HEK293 (cell line): Measurements from ENCODE around the gene HIF1A.

Experiments used
- CTCF ChIA-PET: fragments of 350-600 bp; formaldehyde crosslinking; extraction: SDS; loops from one replicate; lab custom pipeline; 2021; ENCODE audit warnings: antibody characterized with exemption; lab: Yijun Ruan, JAX
- POLR2A ChIA-PET: fragments of 300-600 bp; formaldehyde crosslinking; extraction: SDS; loops from one replicate; lab custom pipeline; 2020; ENCODE audit warnings: antibody characterized with exemption, inconsistent platforms; lab: Yijun Ruan, JAX
- H3K27ac ChIP-seq: fragments of 200-500 bp; sonication (Bioruptor generic); 2 replicates; pipeline ENCODE4 v1.5.1; 2014; ENCODE audit warnings: low read depth, low read length, control low read depth, inconsistent platforms; ENCODE audit errors: extremely low read depth
- H3K36me3 ChIP-seq, 2 experiments: fragments of 200-500 bp in 1 of 2; sonication (Bioruptor generic) in 1 of 2; 1 replicate in 1 of 2; 2 replicates in 1 of 2; pipeline ENCODE4 v1.5.1; 2014 to 2017; ENCODE audit warnings: inconsistent platforms in 2 of 2, low read length in 2 of 2; ENCODE audit not compliant: control insufficient read depth in 2 of 2, insufficient read depth in 1 of 2
- H3K4me1 ChIP-seq: fragments of 200-500 bp; sonication (Bioruptor generic); 2 replicates; pipeline ENCODE4 v1.5.1; 2014; ENCODE audit warnings: mild to moderate bottlenecking, low read length, inconsistent platforms; ENCODE audit not compliant: control insufficient read depth, insufficient read depth
- H3K4me3 ChIP-seq: 2 replicates; pipeline ENCODE4 v1.5.1; 2011; ENCODE audit warnings: low read depth, mild to moderate bottlenecking, control low read depth, low read length, moderate library complexity
- H3K9me3 ChIP-seq: fragments of 200-500 bp; sonication (Bioruptor generic); 2 replicates; pipeline ENCODE4 v1.5.1; 2014; ENCODE audit warnings: low read depth, low read length, inconsistent platforms; ENCODE audit not compliant: control insufficient read depth, insufficient read depth
- KLF7 ChIP-seq: fragments of 450-650 bp; formaldehyde crosslinking; IDR thresholded peaks from 2 replicates; pipeline ENCODE4 v1.5.1; 2016; ENCODE audit warnings: missing biosample characterization, missing genetic modification characterization, borderline replicate concordance
- SETDB1 ChIP-seq: IDR thresholded peaks from one replicate; pipeline ENCODE4 v1.6.1; 2017; ENCODE audit warnings: mild to moderate bottlenecking, low read length, moderate library complexity, mixed read lengths; ENCODE audit not compliant: insufficient read length
- TCF7L2 ChIP-seq: IDR thresholded peaks from 2 replicates; pipeline ENCODE4 v1.6.1; 2011; ENCODE audit warnings: low read depth, mild to moderate bottlenecking, inconsistent platforms, low read length, moderate library complexity, borderline replicate concordance
- YY2 ChIP-seq: fragments of 450-650 bp; formaldehyde crosslinking; IDR thresholded peaks from 2 replicates; pipeline ENCODE4 v1.5.1; 2016; ENCODE audit warnings: missing biosample characterization, missing genetic modification characterization
- ZBTB48 ChIP-seq: fragments of 450-650 bp; formaldehyde crosslinking; IDR thresholded peaks from 2 replicates; pipeline ENCODE4 v1.5.1; 2016; ENCODE audit warnings: missing biosample characterization, missing genetic modification characterization
- ZFHX2 ChIP-seq: fragments of 450-650 bp; formaldehyde crosslinking; conservative IDR thresholded peaks from 2 replicates; pipeline ENCODE4 v1.5.1; 2016; ENCODE audit warnings: missing biosample characterization, missing genetic modification characterization
- ZFP37 ChIP-seq: fragments of 450-650 bp; formaldehyde crosslinking; IDR thresholded peaks from 2 replicates; pipeline ENCODE4 v1.5.1; 2016; ENCODE audit warnings: missing biosample characterization, missing genetic modification characterization
- ZNF175 ChIP-seq: fragments of 450-650 bp; formaldehyde crosslinking; IDR thresholded peaks from 2 replicates; pipeline ENCODE4 v1.5.1; 2016; ENCODE audit warnings: missing biosample characterization, missing genetic modification characterization
- ZNF24 ChIP-seq: fragments of 450-650 bp; formaldehyde crosslinking; IDR thresholded peaks from 2 replicates; pipeline ENCODE4 v1.5.1; 2016; ENCODE audit warnings: missing biosample characterization, missing genetic modification characterization
- ZNF404 ChIP-seq: fragments of 450-650 bp; formaldehyde crosslinking; IDR thresholded peaks from 2 replicates; pipeline ENCODE4 v1.5.1; 2017; ENCODE audit warnings: missing biosample characterization, missing genetic modification characterization
- ZNF473 ChIP-seq: fragments of 450-650 bp; formaldehyde crosslinking; IDR thresholded peaks from 2 replicates; pipeline ENCODE4 v1.5.1; 2017; ENCODE audit warnings: missing biosample characterization, missing genetic modification characterization
- ZNF529 ChIP-seq: fragments of 450-650 bp; formaldehyde crosslinking; IDR thresholded peaks from 2 replicates; pipeline ENCODE4 v1.5.1; 2017; ENCODE audit warnings: missing genetic modification characterization, missing biosample characterization; ENCODE audit not compliant: insufficient replicate concordance
- ZNF548 ChIP-seq: fragments of 450-650 bp; formaldehyde crosslinking; IDR thresholded peaks from 2 replicates; pipeline ENCODE4 v1.5.1; 2016; ENCODE audit warnings: missing biosample characterization, missing genetic modification characterization
- ZNF610 ChIP-seq: fragments of 450-650 bp; formaldehyde crosslinking; IDR thresholded peaks from 2 replicates; pipeline ENCODE4 v1.5.1; 2016; ENCODE audit warnings: missing biosample characterization, missing genetic modification characterization, borderline replicate concordance
- ZNF626 ChIP-seq: fragments of 450-650 bp; sonication (Bioruptor Pico); formaldehyde crosslinking; IDR thresholded peaks from 2 replicates; pipeline ENCODE4 v1.5.1; 2018; ENCODE audit warnings: missing biosample characterization, missing genetic modification characterization, inconsistent platforms
- ZNF707 ChIP-seq: fragments of 450-650 bp; formaldehyde crosslinking; IDR thresholded peaks from 2 replicates; pipeline ENCODE4 v1.5.1; 2016; ENCODE audit warnings: missing biosample characterization, missing genetic modification characterization
- ZNF792 ChIP-seq: fragments of 450-650 bp; formaldehyde crosslinking; IDR thresholded peaks from 2 replicates; pipeline ENCODE4 v1.5.1; 2016; ENCODE audit warnings: missing biosample characterization, missing genetic modification characterization
- TF ChIP-seq, protein P1 (sequence below): fragments of 450-650 bp; formaldehyde crosslinking; IDR thresholded peaks from 2 replicates; pipeline ENCODE4 v1.5.1; 2017; ENCODE audit warnings: missing biosample characterization, missing genetic modification characterization
- TF ChIP-seq, protein P2 (sequence below): fragments of 450-650 bp; formaldehyde crosslinking; IDR thresholded peaks from 2 replicates; pipeline ENCODE4 v1.5.1; 2016; ENCODE audit warnings: missing biosample characterization, missing genetic modification characterization
- TF ChIP-seq, protein P3 (sequence below): fragments of 450-650 bp; formaldehyde crosslinking; IDR thresholded peaks from 2 replicates; pipeline ENCODE4 v1.5.1; 2016; ENCODE audit warnings: missing biosample characterization, missing genetic modification characterization
- TF ChIP-seq, protein P4 (sequence below): fragments of 450-650 bp; formaldehyde crosslinking; conservative IDR thresholded peaks from 2 replicates; pipeline ENCODE4 v1.5.1; 2016; ENCODE audit warnings: low read depth, missing biosample characterization, missing genetic modification characterization
- TF ChIP-seq, protein P5 (sequence below): fragments of 450-650 bp; formaldehyde crosslinking; IDR thresholded peaks from 2 replicates; pipeline ENCODE4 v1.5.1; 2016; ENCODE audit warnings: missing biosample characterization, missing genetic modification characterization

HIF1A gene

DNA sequence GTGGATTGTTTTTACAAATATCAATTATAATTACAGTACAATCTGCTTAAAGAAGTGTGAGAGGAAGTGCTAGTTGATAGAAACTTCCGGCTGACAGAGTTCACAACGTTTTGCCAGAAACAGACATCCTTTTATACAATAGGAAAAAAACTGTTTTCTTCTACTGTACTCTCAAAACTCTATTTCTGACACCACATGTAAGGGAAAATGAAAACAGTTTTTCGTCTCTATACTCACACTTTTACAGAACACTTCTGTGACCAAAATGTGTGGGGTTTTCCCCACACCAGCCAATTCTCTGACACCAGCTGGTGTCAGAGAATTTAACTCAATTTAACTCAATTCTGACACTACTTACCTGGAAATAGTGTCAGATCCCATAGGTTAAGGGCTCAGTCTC is 24.2 kb upstream of the HIF1A start:
- no peak for TF ChIP-seq ZBTB48 (tag by site-specific recombination)
- TF ChIP-seq ZFHX2 (tag by site-specific recombination): no peak
- TF ChIP-seq ZNF707 (tag by site-specific recombination): no peak
- no peak for TF ChIP-seq SETDB1
- TF ChIP-seq, protein P1, sequence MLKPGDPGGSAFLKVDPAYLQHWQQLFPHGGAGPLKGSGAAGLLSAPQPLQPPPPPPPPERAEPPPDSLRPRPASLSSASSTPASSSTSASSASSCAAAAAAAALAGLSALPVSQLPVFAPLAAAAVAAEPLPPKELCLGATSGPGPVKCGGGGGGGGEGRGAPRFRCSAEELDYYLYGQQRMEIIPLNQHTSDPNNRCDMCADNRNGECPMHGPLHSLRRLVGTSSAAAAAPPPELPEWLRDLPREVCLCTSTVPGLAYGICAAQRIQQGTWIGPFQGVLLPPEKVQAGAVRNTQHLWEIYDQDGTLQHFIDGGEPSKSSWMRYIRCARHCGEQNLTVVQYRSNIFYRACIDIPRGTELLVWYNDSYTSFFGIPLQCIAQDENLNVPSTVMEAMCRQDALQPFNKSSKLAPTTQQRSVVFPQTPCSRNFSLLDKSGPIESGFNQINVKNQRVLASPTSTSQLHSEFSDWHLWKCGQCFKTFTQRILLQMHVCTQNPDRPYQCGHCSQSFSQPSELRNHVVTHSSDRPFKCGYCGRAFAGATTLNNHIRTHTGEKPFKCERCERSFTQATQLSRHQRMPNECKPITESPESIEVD (tag by site-specific recombination): no peak
- TF ChIP-seq, protein P2, sequence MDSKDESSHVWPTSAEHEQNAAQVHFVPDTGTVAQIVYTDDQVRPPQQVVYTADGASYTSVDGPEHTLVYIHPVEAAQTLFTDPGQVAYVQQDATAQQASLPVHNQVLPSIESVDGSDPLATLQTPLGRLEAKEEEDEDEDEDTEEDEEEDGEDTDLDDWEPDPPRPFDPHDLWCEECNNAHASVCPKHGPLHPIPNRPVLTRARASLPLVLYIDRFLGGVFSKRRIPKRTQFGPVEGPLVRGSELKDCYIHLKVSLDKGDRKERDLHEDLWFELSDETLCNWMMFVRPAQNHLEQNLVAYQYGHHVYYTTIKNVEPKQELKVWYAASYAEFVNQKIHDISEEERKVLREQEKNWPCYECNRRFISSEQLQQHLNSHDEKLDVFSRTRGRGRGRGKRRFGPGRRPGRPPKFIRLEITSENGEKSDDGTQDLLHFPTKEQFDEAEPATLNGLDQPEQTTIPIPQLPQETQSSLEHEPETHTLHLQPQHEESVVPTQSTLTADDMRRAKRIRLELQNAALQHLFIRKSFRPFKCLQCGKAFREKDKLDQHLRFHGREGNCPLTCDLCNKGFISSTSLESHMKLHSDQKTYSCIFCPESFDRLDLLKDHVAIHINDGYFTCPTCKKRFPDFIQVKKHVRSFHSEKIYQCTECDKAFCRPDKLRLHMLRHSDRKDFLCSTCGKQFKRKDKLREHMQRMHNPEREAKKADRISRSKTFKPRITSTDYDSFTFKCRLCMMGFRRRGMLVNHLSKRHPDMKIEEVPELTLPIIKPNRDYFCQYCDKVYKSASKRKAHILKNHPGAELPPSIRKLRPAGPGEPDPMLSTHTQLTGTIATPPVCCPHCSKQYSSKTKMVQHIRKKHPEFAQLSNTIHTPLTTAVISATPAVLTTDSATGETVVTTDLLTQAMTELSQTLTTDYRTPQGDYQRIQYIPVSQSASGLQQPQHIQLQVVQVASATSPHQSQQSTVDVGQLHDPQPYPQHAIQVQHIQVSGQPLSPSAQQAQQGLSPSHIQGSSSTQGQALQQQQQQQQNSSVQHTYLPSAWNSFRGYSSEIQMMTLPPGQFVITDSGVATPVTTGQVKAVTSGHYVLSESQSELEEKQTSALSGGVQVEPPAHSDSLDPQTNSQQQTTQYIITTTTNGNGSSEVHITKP (tag by site-specific recombination): no peak
- TF ChIP-seq KLF7: no peak
- TF ChIP-seq ZNF24 (tag by site-specific recombination): no peak
- TF ChIP-seq ZNF473 (tag by site-specific recombination): no peak
- TF ChIP-seq ZNF529: no peak
- no peak for TF ChIP-seq ZNF404 (tag by site-specific recombination)
- TF ChIP-seq ZFP37: no peak
- Histone ChIP-seq H3K9me3 (no peaks in the 10 kb centered on the region), H3K36me3 (no peaks in the 10 kb centered on the region), H3K4me1 (no peaks in the 10 kb centered on the region), H3K27ac (no peak overlapping the region), H3K4me3 (no peak overlapping the region)
- ChIA-PET CTCF (no interaction called here), POLR2A (no interaction called here)

DNA sequence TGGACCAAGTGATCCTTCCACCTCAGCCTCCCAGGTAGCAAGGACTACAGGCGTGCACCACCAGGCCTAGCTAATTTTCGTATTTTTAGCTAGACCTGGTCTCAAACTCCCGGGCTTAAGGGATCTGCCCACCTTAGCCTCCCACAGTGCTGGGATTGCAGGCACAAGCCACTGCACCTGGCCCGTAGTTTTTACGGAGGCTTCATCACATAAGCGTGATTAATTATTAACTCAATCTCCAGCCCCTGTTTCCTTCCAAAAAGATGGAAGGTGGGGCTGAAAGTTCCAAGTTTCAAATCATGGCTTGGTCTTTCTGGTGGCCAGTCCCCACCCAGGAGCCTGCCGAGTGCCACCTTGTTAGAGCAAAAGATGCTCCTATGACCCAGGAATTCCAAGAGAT is 22.5 kb upstream of the HIF1A start:
- POLR2A ChIA-PET: no interaction called here
- no peak overlapping the region for H3K27ac ChIP-seq
- H3K36me3 ChIP-seq: no peaks in the 10 kb centered on the region
- no peaks in the 10 kb centered on the region for H3K4me1 ChIP-seq
- CTCF ChIA-PET: interaction anchor here (0.6 kb wide), 1 partner anchor 21 kb away, joined by 3 read pairs; no protein-coding TSS in a partner anchor
- H3K4me3 ChIP-seq: no peak overlapping the region
- H3K9me3 ChIP-seq: no peaks in the 10 kb centered on the region
- TF ChIP-seq, protein P3, sequence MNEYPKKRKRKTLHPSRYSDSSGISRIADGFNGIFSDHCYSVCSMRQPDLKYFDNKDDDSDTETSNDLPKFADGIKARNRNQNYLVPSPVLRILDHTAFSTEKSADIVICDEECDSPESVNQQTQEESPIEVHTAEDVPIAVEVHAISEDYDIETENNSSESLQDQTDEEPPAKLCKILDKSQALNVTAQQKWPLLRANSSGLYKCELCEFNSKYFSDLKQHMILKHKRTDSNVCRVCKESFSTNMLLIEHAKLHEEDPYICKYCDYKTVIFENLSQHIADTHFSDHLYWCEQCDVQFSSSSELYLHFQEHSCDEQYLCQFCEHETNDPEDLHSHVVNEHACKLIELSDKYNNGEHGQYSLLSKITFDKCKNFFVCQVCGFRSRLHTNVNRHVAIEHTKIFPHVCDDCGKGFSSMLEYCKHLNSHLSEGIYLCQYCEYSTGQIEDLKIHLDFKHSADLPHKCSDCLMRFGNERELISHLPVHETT (tag by site-specific recombination): no peak
- no peak for TF ChIP-seq ZNF548 (tag by site-specific recombination)
- TF ChIP-seq ZNF626 (tag by site-specific recombination): no peak
- no peak for TF ChIP-seq ZNF792 (tag by site-specific recombination)
- no peak for TF ChIP-seq TCF7L2
- TF ChIP-seq ZNF175: no peak
- TF ChIP-seq YY2 (tag by site-specific recombination): no peak
- TF ChIP-seq, protein P4, sequence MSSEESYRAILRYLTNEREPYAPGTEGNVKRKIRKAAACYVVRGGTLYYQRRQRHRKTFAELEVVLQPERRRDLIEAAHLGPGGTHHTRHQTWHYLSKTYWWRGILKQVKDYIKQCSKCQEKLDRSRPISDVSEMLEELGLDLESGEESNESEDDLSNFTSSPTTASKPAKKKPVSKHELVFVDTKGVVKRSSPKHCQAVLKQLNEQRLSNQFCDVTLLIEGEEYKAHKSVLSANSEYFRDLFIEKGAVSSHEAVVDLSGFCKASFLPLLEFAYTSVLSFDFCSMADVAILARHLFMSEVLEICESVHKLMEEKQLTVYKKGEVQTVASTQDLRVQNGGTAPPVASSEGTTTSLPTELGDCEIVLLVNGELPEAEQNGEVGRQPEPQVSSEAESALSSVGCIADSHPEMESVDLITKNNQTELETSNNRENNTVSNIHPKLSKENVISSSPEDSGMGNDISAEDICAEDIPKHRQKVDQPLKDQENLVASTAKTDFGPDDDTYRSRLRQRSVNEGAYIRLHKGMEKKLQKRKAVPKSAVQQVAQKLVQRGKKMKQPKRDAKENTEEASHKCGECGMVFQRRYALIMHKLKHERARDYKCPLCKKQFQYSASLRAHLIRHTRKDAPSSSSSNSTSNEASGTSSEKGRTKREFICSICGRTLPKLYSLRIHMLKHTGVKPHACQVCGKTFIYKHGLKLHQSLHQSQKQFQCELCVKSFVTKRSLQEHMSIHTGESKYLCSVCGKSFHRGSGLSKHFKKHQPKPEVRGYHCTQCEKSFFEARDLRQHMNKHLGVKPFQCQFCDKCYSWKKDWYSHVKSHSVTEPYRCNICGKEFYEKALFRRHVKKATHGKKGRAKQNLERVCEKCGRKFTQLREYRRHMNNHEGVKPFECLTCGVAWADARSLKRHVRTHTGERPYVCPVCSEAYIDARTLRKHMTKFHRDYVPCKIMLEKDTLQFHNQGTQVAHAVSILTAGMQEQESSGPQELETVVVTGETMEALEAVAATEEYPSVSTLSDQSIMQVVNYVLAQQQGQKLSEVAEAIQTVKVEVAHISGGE: no peak
- TF ChIP-seq ZNF610 (tag by site-specific recombination): no peak
- TF ChIP-seq, protein P5, sequence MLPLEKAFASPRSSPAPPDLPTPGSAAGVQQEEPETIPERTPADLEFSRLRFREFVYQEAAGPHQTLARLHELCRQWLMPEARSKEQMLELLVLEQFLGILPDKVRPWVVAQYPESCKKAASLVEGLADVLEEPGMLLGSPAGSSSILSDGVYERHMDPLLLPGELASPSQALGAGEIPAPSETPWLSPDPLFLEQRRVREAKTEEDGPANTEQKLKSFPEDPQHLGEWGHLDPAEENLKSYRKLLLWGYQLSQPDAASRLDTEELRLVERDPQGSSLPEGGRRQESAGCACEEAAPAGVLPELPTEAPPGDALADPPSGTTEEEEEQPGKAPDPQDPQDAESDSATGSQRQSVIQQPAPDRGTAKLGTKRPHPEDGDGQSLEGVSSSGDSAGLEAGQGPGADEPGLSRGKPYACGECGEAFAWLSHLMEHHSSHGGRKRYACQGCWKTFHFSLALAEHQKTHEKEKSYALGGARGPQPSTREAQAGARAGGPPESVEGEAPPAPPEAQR (tag by site-specific recombination): no peak
